IMR-90 (cell line): ENCODE measurements around the gene GATA6. TPM values are rescaled to one million over a fixed set of nuclear protein-coding genes. Genes with fewer than 3 reads are reported as not detected.

Source experiments
- ATAC-seq: fragments of 200-7000 bp; cut with Tn5 transposase; 2 replicates; pipeline ENCODE4 v1.9.1; 2020; ENCODE audit warnings: low read depth, mild to moderate bottlenecking, moderate library complexity
- BruUV-seq: library from RNA; stranded (reverse); fragments of 400-500 nt; replicated peaks from 2 replicates; lab custom pipeline; 2021; lab: Mats Ljungman, UMichigan
- CTCF ChIA-PET: fragments of 300-600 bp; formaldehyde crosslinking; extraction: SDS; loops from one replicate; lab custom pipeline; 2021; ENCODE audit warnings: antibody characterized with exemption; lab: Yijun Ruan, JAX
- POLR2A ChIA-PET: fragments of 300-600 bp; sonication (Branson Sonifier 250); formaldehyde crosslinking; loops from one replicate; lab custom pipeline; 2022; ENCODE audit warnings: antibody characterized with exemption; ENCODE audit not compliant: unreplicated experiment; lab: Charles Lee
- DNase-seq: peaks from one replicate; pipeline ENCODE4 v3.0.0; 2013
- H2AFZ ChIP-seq: replicated peaks from 2 replicates; pipeline ENCODE3; 2013; ENCODE audit warnings: low read length, mild to moderate bottlenecking; ENCODE audit not compliant: poor library complexity
- H2AK5ac ChIP-seq: 2 replicates; pipeline ENCODE4 v1.6.1; 2013; ENCODE audit warnings: low read depth, low read length, inconsistent platforms
- H2AK9ac ChIP-seq: replicated peaks from 2 replicates; pipeline ENCODE3; 2013; ENCODE audit warnings: mild to moderate bottlenecking, low read depth, low read length, moderate library complexity; ENCODE audit not compliant: poor library complexity
- H2BK120ac ChIP-seq: 2 replicates; pipeline ENCODE4 v1.6.1; 2013; ENCODE audit warnings: low read depth, low read length, inconsistent platforms
- H2BK15ac ChIP-seq: 3 replicates; pipeline ENCODE4 v1.6.1; 2013; ENCODE audit warnings: low read depth, low read length, inconsistent platforms
- H2BK20ac ChIP-seq: 2 replicates; pipeline ENCODE4 v1.6.1; 2013; ENCODE audit warnings: low read depth, mild to moderate bottlenecking, inconsistent platforms, low read length, moderate library complexity
- H2BK5ac ChIP-seq: 2 replicates; pipeline ENCODE4 v1.6.1; 2013; ENCODE audit warnings: mild to moderate bottlenecking, low read depth, low read length, inconsistent platforms; ENCODE audit not compliant: poor library complexity, severe bottlenecking
- H3K14ac ChIP-seq: replicated peaks from 2 replicates; pipeline ENCODE4 v1.6.1; 2013; ENCODE audit warnings: low read depth, low read length, inconsistent platforms
- H3K18ac ChIP-seq: 2 replicates; pipeline ENCODE4 v1.6.1; 2013; ENCODE audit warnings: low read depth, low read length, control low read depth
- H3K23ac ChIP-seq: 2 replicates; pipeline ENCODE4 v1.6.1; 2013; ENCODE audit warnings: low read depth, low read length, inconsistent platforms
- H3K27ac ChIP-seq: 2 replicates; pipeline ENCODE4 v1.5.1; 2013; ENCODE audit warnings: mild to moderate bottlenecking, control low read depth, low read length; ENCODE audit not compliant: insufficient read depth
- H3K27me3 ChIP-seq: 2 replicates; pipeline ENCODE4 v1.6.1; 2013; ENCODE audit warnings: low read length; ENCODE audit not compliant: control insufficient read depth, insufficient read depth
- H3K36me3 ChIP-seq: 2 replicates; pipeline ENCODE4 v1.6.1; 2013; ENCODE audit warnings: low read length, mixed read lengths; ENCODE audit not compliant: control insufficient read depth, insufficient read depth
- H3K4ac ChIP-seq: 2 replicates; pipeline ENCODE4 v1.6.1; 2013; ENCODE audit warnings: low read depth, low read length, inconsistent platforms
- H3K4me1 ChIP-seq: 2 replicates; pipeline ENCODE4 v1.6.1; 2013; ENCODE audit warnings: low read length, mixed read lengths; ENCODE audit not compliant: control insufficient read depth, insufficient read depth
- H3K4me2 ChIP-seq: 2 replicates; pipeline ENCODE4 v1.6.1; 2013; ENCODE audit warnings: low read depth, mild to moderate bottlenecking, control low read depth, low read length, moderate library complexity
- H3K4me3 ChIP-seq: 2 replicates; pipeline ENCODE4 v1.5.1; 2013; ENCODE audit warnings: low read depth, mild to moderate bottlenecking, control low read depth, low read length, moderate library complexity; ENCODE audit not compliant: insufficient read depth
- H3K56ac ChIP-seq: 2 replicates; pipeline ENCODE4 v1.6.1; 2013; ENCODE audit warnings: low read length, inconsistent platforms; ENCODE audit not compliant: insufficient read depth; ENCODE audit errors: extremely low read depth
- H3K79me1 ChIP-seq, 2 experiments: 2 replicates each; pipeline ENCODE4 v1.6.1; 2013; ENCODE audit warnings: low read length in 2 of 2, inconsistent platforms in 1 of 2, low read depth in 1 of 2
- H3K9ac ChIP-seq: 2 replicates; pipeline ENCODE4 v1.6.1; 2013; ENCODE audit warnings: low read depth, low read length, control low read depth
- H3K9me1 ChIP-seq: 2 replicates; pipeline ENCODE4 v1.6.1; 2013; ENCODE audit warnings: low read length, inconsistent platforms; ENCODE audit not compliant: insufficient read depth
- H3K9me3 ChIP-seq: 2 replicates; pipeline ENCODE4 v1.6.1; 2013; ENCODE audit warnings: low read length; ENCODE audit not compliant: control insufficient read depth, insufficient read depth
- H4K20me1 ChIP-seq: 2 replicates; pipeline ENCODE4 v1.6.1; 2013; ENCODE audit warnings: low read length, inconsistent platforms; ENCODE audit not compliant: insufficient read depth
- H4K5ac ChIP-seq: 2 replicates; pipeline ENCODE4 v1.6.1; 2013; ENCODE audit warnings: mild to moderate bottlenecking, low read depth, low read length, control low read depth
- H4K8ac ChIP-seq, 2 experiments: 2 replicates each; pipeline ENCODE4 v1.6.1; 2013; ENCODE audit warnings: low read depth in 2 of 2, low read length in 2 of 2, control low read depth in 1 of 2, inconsistent platforms in 1 of 2
- H4K91ac ChIP-seq: 2 replicates; pipeline ENCODE4 v1.6.1; 2013; ENCODE audit warnings: low read depth, low read length, inconsistent platforms; ENCODE audit not compliant: insufficient read depth
- FOS ChIP-seq: fragments of 150-350 bp; IDR thresholded peaks from 2 replicates; pipeline ENCODE4 v1.6.1; 2016; ENCODE audit warnings: low read depth, low read length
- MAFK ChIP-seq: IDR thresholded peaks from 2 replicates; pipeline ENCODE4 v1.6.1; 2012; ENCODE audit warnings: low read depth, low read length, improper control_type of control experiment
- SMC3 ChIP-seq: fragments of 150-350 bp; IDR thresholded peaks from 2 replicates; pipeline ENCODE4 v1.6.1; 2016; ENCODE audit warnings: low read depth, mild to moderate bottlenecking, antibody characterized with exemption, low read length, moderate library complexity
- WGBS, 2 experiments: methylation state at CpG; one replicate each; pipeline versions ENCODE4 v1.1.5 to v1.1.7; 2013; ENCODE audit warnings: missing lambda C conversion rate in 2 of 2; ENCODE audit not compliant: insufficient read length in 1 of 2; ENCODE audit errors: extremely low coverage in 2 of 2; 5-methylcytosine and 5-hydroxymethylcytosine counted together
- dilution Hi-C: fragments of 300-500 bp; cut with HindIII; formaldehyde crosslinking; loops from one replicate; pipeline ENCODE4 v1.14.3; 2018; ENCODE audit warnings: low sequenced_read_pairs; ENCODE audit not compliant: unreplicated experiment
- in situ Hi-C: fragments of 300-500 bp; cut with MboI; formaldehyde crosslinking; loops from 3 replicates; pipeline ENCODE4 v1.14.3; 2019; ENCODE audit warnings: low sequenced_read_pairs, inconsistent platforms, mixed read lengths
- intact Hi-C: fragments of 100-400 bp; cut with micrococcal nuclease; formaldehyde crosslinking; loops from 2 replicates; pipeline ENCODE4 v1.10.0; 2022
- polyA plus RNA-seq, 3 experiments: library from polyadenylated mRNA; depleted of rRNA; stranded (reverse); fragments of >200 nt; gene quantifications; 2 replicates each; pipeline ENCODE4 v1.2.3, GENCODE V29; 2012; ENCODE audit warnings: low replicate concordance in 1 of 3
- total RNA-seq: library from RNA; depleted of rRNA; stranded (reverse); fragments of >200 nt; gene quantifications from 2 replicates; pipeline ENCODE4 v1.2.3, GENCODE V29; 2012

GATA6 gene
- total and polyA plus RNA-seq, 2 of the 4 experiments (the other 2 are of a cell fraction), result 2.5 to 4.0 TPM

DNA sequence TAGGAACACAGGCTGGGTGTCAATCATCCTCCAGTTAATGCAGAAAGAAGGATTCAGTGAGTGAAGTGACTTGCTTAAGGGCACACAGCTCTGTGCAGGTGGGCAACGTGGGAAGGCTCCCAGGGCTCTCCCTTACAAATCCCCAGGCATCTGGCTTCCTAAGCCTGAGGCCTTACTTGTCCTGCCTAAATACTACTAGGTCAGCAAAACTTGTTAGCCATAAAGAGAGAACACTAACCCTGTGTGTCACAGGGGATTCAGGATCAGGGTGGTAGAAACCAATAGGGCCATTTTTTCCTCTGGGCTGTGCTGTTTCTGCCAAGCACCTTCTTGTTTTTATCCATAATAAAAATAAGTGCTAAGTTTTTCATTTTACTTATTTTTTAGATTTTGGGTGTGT, 55.0 kb downstream of the GATA6 start:
- Histone ChIP-seq H3K4ac (no peak overlapping the region), H3K14ac (no peak overlapping the region), H3K27ac (no peak overlapping the region), H3K4me1 (peaks cover 4% of the 10 kb centered on the region), H4K20me1 (no peaks in the 10 kb centered on the region), H3K4me3 (no peak overlapping the region), H3K9ac (no peak overlapping the region), H3K56ac (no peak overlapping the region), H3K18ac (no peak overlapping the region), H3K23ac (no peak overlapping the region), H3K27me3 (peaks cover 2% of the 10 kb centered on the region; the same call in 1 of the 2 replicates), H3K4me2 (no peak overlapping the region), H3K36me3 (no peaks in the 10 kb centered on the region), H2BK15ac (no peak overlapping the region), H4K5ac (no peak overlapping the region), H2AK9ac (no peak overlapping the region), H3K9me3 (no peaks in the 10 kb centered on the region), H2BK20ac (no peak overlapping the region), H4K91ac (no peak overlapping the region), H3K79me1 (no peaks in the 10 kb centered on the region), H2BK120ac (no peak overlapping the region), H2AK5ac (no peak overlapping the region), H2AFZ (no peak overlapping the region), H4K8ac (no peak overlapping the region), H3K9me1 (no peaks in the 10 kb centered on the region), H2BK5ac (no peak overlapping the region)
- dilution Hi-C loops (no loop called here), intact Hi-C loops (loop anchor here (10.0 kb wide), 1 partner anchor 80 kb away; no protein-coding TSS in a partner anchor), in situ Hi-C loops (no loop called here)
- BruUV-seq, result no TSS peak
- ChIA-PET CTCF (no interaction called here), POLR2A (no interaction called here)
- WGBS, 2 experiments, result no CpG with 5 or more reads among the region's 1 CpG
- TF ChIP-seq MAFK, result peak; percentile 78
- TF ChIP-seq SMC3, result no peak
- TF ChIP-seq FOS, result no peak
- DNase-seq, result no peak
- no peak for ATAC-seq
